Measurements from ENCODE around the gene USP4.

The USP4 gene

GRCh38 chr3:49387721-49388120 lies 47.9 kb upstream of the USP4 start:
- WGBS, 2 donors (ENCODE audit: extremely low coverage in 2 of 2, insufficient read length in 2 of 2, insufficient replicate concordance in 1 of 2) = no CpG with 5 or more reads among the region's 2 CpGs
- Histone ChIP-seq H3K4me3 (ENCODE audit: low read length in 2 of 2) (no peak overlapping the region), H2BK15ac (ENCODE audit: low read length) (no peak overlapping the region), H2AFZ (ENCODE audit: low read length) (no peak overlapping the region), H3K27ac (replicated peaks; ENCODE audit: low read length) (no peak overlapping the region), H3K4me1 (ENCODE audit: control insufficient read depth in 2 of 2, insufficient read depth in 1 of 2, low read depth in 1 of 2, low read length in 2 of 2) (no peaks in the 10 kb centered on the region), H3K23ac (ENCODE audit: low read depth, low read length, poor library complexity) (no peak overlapping the region), H3K27me3 (ENCODE audit: control insufficient read depth in 3 of 3, insufficient read depth in 3 of 3, low read depth in 1 of 3, low read length in 3 of 3) (no peaks in the 10 kb centered on the region), H3K9me3 (replicated peaks in 1 of 2; ENCODE audit: control insufficient read depth in 2 of 2, insufficient read depth in 1 of 2, low read depth in 1 of 2, low read length in 2 of 2) (peaks cover 0 to 8% of the 10 kb centered on the region in 2 donors), H3K18ac (ENCODE audit: low read length) (no peak overlapping the region), H3K9ac (ENCODE audit: low read depth, low read length, poor library complexity) (no peak overlapping the region), H2AK5ac (ENCODE audit: low read depth, low read length) (no peak overlapping the region), H4K91ac (ENCODE audit: low read depth, low read length, poor library complexity) (no peak overlapping the region), H2BK120ac (ENCODE audit: low read depth, low read length) (no peak overlapping the region), H3K79me1 (ENCODE audit: low read depth, low read length) (peaks cover 2% of the 10 kb centered on the region), H3K14ac (ENCODE audit: low read length) (no peak overlapping the region), H4K8ac (ENCODE audit: low read depth, low read length) (no peak overlapping the region), H2BK12ac (ENCODE audit: low read length) (no peak overlapping the region), H3K4me2 (ENCODE audit: insufficient read depth, low read length, poor library complexity, severe bottlenecking) (no peak overlapping the region), H3K36me3 (replicated peaks in 1 of 2; ENCODE audit: control insufficient read depth in 2 of 2, insufficient read depth in 2 of 2, low read length in 2 of 2) (peaks cover 0 to 36% of the 10 kb centered on the region in 2 donors), H3K4ac (ENCODE audit: low read length) (no peak overlapping the region), H2BK5ac (ENCODE audit: low read length) (no peak overlapping the region)
- no peak for DNase-seq (ENCODE audit: low spot score)

GRCh38 chr3:49386056-49386756 lies 46.4 kb upstream of the USP4 start:
- H3K9ac ChIP-seq (ENCODE audit: low read depth, low read length, poor library complexity) = no peak overlapping the region
- peaks cover 2% of the 10 kb centered on the region for H3K79me1 ChIP-seq (ENCODE audit: low read depth, low read length)
- no peak overlapping the region for H3K4me2 ChIP-seq (ENCODE audit: insufficient read depth, low read length, poor library complexity, severe bottlenecking)
- no peak overlapping the region for H2BK5ac ChIP-seq (ENCODE audit: low read length)
- H2BK120ac ChIP-seq (ENCODE audit: low read depth, low read length) = no peak overlapping the region
- no peak overlapping the region for H3K4ac ChIP-seq (ENCODE audit: low read length)
- no peak overlapping the region for H2BK12ac ChIP-seq (ENCODE audit: low read length)
- peaks cover 0 to 8% of the 10 kb centered on the region in 2 donors for H3K9me3 ChIP-seq (replicated peaks in 1 of 2; ENCODE audit: control insufficient read depth in 2 of 2, insufficient read depth in 1 of 2, low read depth in 1 of 2, low read length in 2 of 2)
- no peak overlapping the region for H3K27ac ChIP-seq (replicated peaks; ENCODE audit: low read length)
- no peak overlapping the region for H4K8ac ChIP-seq (ENCODE audit: low read depth, low read length)
- H4K91ac ChIP-seq (ENCODE audit: low read depth, low read length, poor library complexity) = no peak overlapping the region
- no peak overlapping the region for H3K18ac ChIP-seq (ENCODE audit: low read length)
- H3K14ac ChIP-seq (ENCODE audit: low read length) = no peak overlapping the region
- no peak overlapping the region for H3K4me3 ChIP-seq (ENCODE audit: low read length in 2 of 2)
- no peaks in the 10 kb centered on the region for H3K27me3 ChIP-seq (ENCODE audit: control insufficient read depth in 3 of 3, insufficient read depth in 3 of 3, low read depth in 1 of 3, low read length in 3 of 3)
- no peak overlapping the region for H2AFZ ChIP-seq (ENCODE audit: low read length)
- no peak overlapping the region for H2BK15ac ChIP-seq (ENCODE audit: low read length)
- H3K4me1 ChIP-seq (ENCODE audit: control insufficient read depth in 2 of 2, insufficient read depth in 1 of 2, low read depth in 1 of 2, low read length in 2 of 2) = no peaks in the 10 kb centered on the region
- no peak overlapping the region for H2AK5ac ChIP-seq (ENCODE audit: low read depth, low read length)
- no peak for DNase-seq (ENCODE audit: low spot score)
- H3K23ac ChIP-seq (ENCODE audit: low read depth, low read length, poor library complexity) = no peak overlapping the region
- WGBS, 2 donors (ENCODE audit: extremely low coverage in 2 of 2, insufficient read length in 2 of 2, insufficient replicate concordance in 1 of 2) = no CpG with 5 or more reads among the region's 11 CpGs
- H3K36me3 ChIP-seq (replicated peaks in 1 of 2; ENCODE audit: control insufficient read depth in 2 of 2, insufficient read depth in 2 of 2, low read length in 2 of 2) = peaks cover 0 to 30% of the 10 kb centered on the region in 2 donors

DNA sequence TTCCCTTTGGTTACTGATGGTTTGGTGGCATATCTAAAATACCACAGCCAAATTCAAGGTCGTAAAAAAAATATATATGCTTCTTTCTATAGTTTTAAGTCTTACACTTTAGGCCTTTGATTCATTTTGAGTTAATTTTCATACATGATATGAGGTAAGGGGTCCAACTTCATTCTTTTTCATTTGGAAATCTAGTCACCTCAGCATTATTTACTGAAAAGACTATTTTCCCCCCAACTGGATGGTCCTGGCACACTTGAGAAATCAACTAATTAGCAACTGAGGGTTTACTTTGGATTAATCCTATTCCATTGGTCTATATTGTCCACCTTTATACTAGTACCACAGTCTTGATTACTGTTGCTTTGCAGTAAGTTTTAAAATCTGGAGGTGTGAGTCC lies 45.8 kb upstream of the USP4 start:
- no peak overlapping the region for H3K4me3 ChIP-seq (ENCODE audit: low read length in 2 of 2)
- no peak overlapping the region for H3K14ac ChIP-seq (ENCODE audit: low read length)
- peaks cover 0 to 29% of the 10 kb centered on the region in 2 donors for H3K36me3 ChIP-seq (replicated peaks in 1 of 2; ENCODE audit: control insufficient read depth in 2 of 2, insufficient read depth in 2 of 2, low read length in 2 of 2)
- no peak overlapping the region for H3K4me2 ChIP-seq (ENCODE audit: insufficient read depth, low read length, poor library complexity, severe bottlenecking)
- no peak overlapping the region for H2BK120ac ChIP-seq (ENCODE audit: low read depth, low read length)
- no peak overlapping the region for H2BK5ac ChIP-seq (ENCODE audit: low read length)
- WGBS, 2 donors (ENCODE audit: extremely low coverage in 2 of 2, insufficient read length in 2 of 2, insufficient replicate concordance in 1 of 2) = no CpG with 5 or more reads among the region's 1 CpG
- no peak overlapping the region for H3K23ac ChIP-seq (ENCODE audit: low read depth, low read length, poor library complexity)
- no peak overlapping the region for H2AK5ac ChIP-seq (ENCODE audit: low read depth, low read length)
- no peak for DNase-seq (ENCODE audit: low spot score)
- H3K27me3 ChIP-seq (ENCODE audit: control insufficient read depth in 3 of 3, insufficient read depth in 3 of 3, low read depth in 1 of 3, low read length in 3 of 3) = no peaks in the 10 kb centered on the region
- H2BK12ac ChIP-seq (ENCODE audit: low read length) = no peak overlapping the region
- no peak overlapping the region for H4K91ac ChIP-seq (ENCODE audit: low read depth, low read length, poor library complexity)
- H3K4me1 ChIP-seq (ENCODE audit: control insufficient read depth in 2 of 2, insufficient read depth in 1 of 2, low read depth in 1 of 2, low read length in 2 of 2) = no peaks in the 10 kb centered on the region
- peaks cover 2% of the 10 kb centered on the region for H3K79me1 ChIP-seq (ENCODE audit: low read depth, low read length)
- no peak overlapping the region for H2AFZ ChIP-seq (ENCODE audit: low read length)
- peaks cover 0 to 8% of the 10 kb centered on the region in 2 donors for H3K9me3 ChIP-seq (replicated peaks in 1 of 2; ENCODE audit: control insufficient read depth in 2 of 2, insufficient read depth in 1 of 2, low read depth in 1 of 2, low read length in 2 of 2)
- H3K27ac ChIP-seq (replicated peaks; ENCODE audit: low read length) = no peak overlapping the region
- no peak overlapping the region for H3K9ac ChIP-seq (ENCODE audit: low read depth, low read length, poor library complexity)
- H2BK15ac ChIP-seq (ENCODE audit: low read length) = no peak overlapping the region
- no peak overlapping the region for H3K18ac ChIP-seq (ENCODE audit: low read length)
- H4K8ac ChIP-seq (ENCODE audit: low read depth, low read length) = no peak overlapping the region
- H3K4ac ChIP-seq (ENCODE audit: low read length) = no peak overlapping the region

- no peak overlapping the region for H2BK12ac ChIP-seq (ENCODE audit: low read length)
- peaks cover 0 to 22% of the 10 kb centered on the region in 2 donors for H3K9me3 ChIP-seq (replicated peaks in 1 of 2; ENCODE audit: control insufficient read depth in 2 of 2, insufficient read depth in 1 of 2, low read depth in 1 of 2, low read length in 2 of 2)
- no peak overlapping the region for H3K18ac ChIP-seq (ENCODE audit: low read length)
- no peaks in the 10 kb centered on the region for H3K27me3 ChIP-seq (ENCODE audit: control insufficient read depth in 3 of 3, insufficient read depth in 3 of 3, low read depth in 1 of 3, low read length in 3 of 3)
- no peak overlapping the region for H3K14ac ChIP-seq (ENCODE audit: low read length)
- no peak overlapping the region for H4K8ac ChIP-seq (ENCODE audit: low read depth, low read length)
- no peaks in the 10 kb centered on the region for H3K79me1 ChIP-seq (ENCODE audit: low read depth, low read length)
- H3K4me2 ChIP-seq (ENCODE audit: insufficient read depth, low read length, poor library complexity, severe bottlenecking) = no peak overlapping the region
- H4K91ac ChIP-seq (ENCODE audit: low read depth, low read length, poor library complexity) = no peak overlapping the region
- H3K23ac ChIP-seq (ENCODE audit: low read depth, low read length, poor library complexity) = no peak overlapping the region
- H3K4ac ChIP-seq (ENCODE audit: low read length) = no peak overlapping the region
- no peak overlapping the region for H3K9ac ChIP-seq (ENCODE audit: low read depth, low read length, poor library complexity)
- WGBS, 2 donors (ENCODE audit: extremely low coverage in 2 of 2, insufficient read length in 2 of 2, insufficient replicate concordance in 1 of 2) = no CpG with 5 or more reads among the region's 5 CpGs
- H2BK120ac ChIP-seq (ENCODE audit: low read depth, low read length) = no peak overlapping the region
- no peak overlapping the region for H3K4me3 ChIP-seq (ENCODE audit: low read length in 2 of 2)
- peaks cover 0 to 15% of the 10 kb centered on the region in 2 donors for H3K36me3 ChIP-seq (replicated peaks in 1 of 2; ENCODE audit: control insufficient read depth in 2 of 2, insufficient read depth in 2 of 2, low read length in 2 of 2)
- no peak overlapping the region for H2BK5ac ChIP-seq (ENCODE audit: low read length)
- H3K27ac ChIP-seq (replicated peaks; ENCODE audit: low read length) = no peak overlapping the region
- no peak for DNase-seq (ENCODE audit: low spot score)
- H2AK5ac ChIP-seq (ENCODE audit: low read depth, low read length) = no peak overlapping the region
- no peak overlapping the region for H2AFZ ChIP-seq (ENCODE audit: low read length)
- no peak overlapping the region for H2BK15ac ChIP-seq (ENCODE audit: low read length)
- peaks cover 2 to 3% of the 10 kb centered on the region in 2 donors for H3K4me1 ChIP-seq (ENCODE audit: control insufficient read depth in 2 of 2, insufficient read depth in 1 of 2, low read depth in 1 of 2, low read length in 2 of 2)
These were observed 43.5 kb upstream of the USP4 start for GRCh38 chr3:49383387-49383786.
